Measurements from ENCODE around the gene HS3ST3B1. TPM values are rescaled to one million over a fixed set of nuclear protein-coding genes. Genes with fewer than 3 reads are reported as not detected.

HS3ST3B1 gene
- polyA plus RNA-seq, 1 experiment, result 10.3 TPM

DNA sequence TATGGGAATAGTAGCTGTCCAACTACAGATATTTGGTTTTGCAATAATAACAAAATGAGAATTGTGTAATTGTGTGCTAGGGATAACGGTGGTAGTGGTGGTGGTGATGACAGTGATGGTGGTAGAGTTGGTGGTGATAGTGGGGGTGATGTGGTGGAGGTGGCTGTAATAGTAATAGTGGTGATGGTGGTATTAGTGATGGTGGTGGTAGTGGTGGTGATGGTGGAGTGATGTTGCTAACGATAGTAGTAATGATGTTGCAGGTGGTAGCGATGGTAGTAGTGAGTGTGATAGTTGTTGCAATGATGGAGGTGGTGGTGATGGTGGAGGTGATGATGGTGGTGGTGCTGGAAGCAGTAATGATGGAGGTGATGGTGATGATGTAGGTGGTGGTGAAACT is 94.4 kb downstream of the HS3ST3B1 start:
- CTCF ChIA-PET, result no interaction called here

DNA sequence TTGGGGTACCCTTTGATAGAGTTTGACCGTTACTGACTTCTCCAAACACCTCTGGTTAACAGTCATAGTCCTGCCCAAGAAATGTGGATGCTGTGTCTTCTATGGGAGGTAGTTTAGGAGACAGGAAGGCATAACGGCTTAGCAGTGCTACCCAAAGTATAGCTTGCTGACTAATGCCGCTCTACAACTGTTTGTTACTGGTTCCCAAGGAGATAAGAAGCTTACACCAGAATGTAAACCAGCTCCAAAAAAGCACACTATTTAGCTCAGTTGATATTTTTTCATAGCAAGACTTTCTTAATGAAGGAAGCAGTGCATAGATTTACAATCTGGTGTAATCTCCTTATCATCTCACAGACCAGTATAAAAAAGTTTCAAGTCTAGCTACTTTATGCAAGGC is 95.7 kb downstream of the HS3ST3B1 start:
- no peak for DNase-seq (ENCODE audit: low read depth, low spot score)
- ChIA-PET POLR2A (no interaction called here), CTCF (interaction anchor here (0.9 kb wide), 1 partner anchor 530 kb away, joined by 3 read pairs; no protein-coding TSS in a partner anchor)
- Histone ChIP-seq H3K9me3 (ENCODE audit: control insufficient read depth, insufficient read depth, low read length) (no peaks in the 10 kb centered on the region), H3K27me3 (ENCODE audit: control insufficient read depth, insufficient read depth, low read length) (no peaks in the 10 kb centered on the region), H3K27ac (ENCODE audit: low read depth, low read length) (no peak overlapping the region), H3K4me3 (ENCODE audit: low read depth, low read length) (no peak overlapping the region)
- TF ChIP-seq, protein P1, sequence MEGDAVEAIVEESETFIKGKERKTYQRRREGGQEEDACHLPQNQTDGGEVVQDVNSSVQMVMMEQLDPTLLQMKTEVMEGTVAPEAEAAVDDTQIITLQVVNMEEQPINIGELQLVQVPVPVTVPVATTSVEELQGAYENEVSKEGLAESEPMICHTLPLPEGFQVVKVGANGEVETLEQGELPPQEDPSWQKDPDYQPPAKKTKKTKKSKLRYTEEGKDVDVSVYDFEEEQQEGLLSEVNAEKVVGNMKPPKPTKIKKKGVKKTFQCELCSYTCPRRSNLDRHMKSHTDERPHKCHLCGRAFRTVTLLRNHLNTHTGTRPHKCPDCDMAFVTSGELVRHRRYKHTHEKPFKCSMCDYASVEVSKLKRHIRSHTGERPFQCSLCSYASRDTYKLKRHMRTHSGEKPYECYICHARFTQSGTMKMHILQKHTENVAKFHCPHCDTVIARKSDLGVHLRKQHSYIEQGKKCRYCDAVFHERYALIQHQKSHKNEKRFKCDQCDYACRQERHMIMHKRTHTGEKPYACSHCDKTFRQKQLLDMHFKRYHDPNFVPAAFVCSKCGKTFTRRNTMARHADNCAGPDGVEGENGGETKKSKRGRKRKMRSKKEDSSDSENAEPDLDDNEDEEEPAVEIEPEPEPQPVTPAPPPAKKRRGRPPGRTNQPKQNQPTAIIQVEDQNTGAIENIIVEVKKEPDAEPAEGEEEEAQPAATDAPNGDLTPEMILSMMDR (IDR thresholded peaks at IDR 0.05; ENCODE audit: low read depth, low read length), result no peak

More for the DNA sequence above, 94.4 kb downstream of the HS3ST3B1 start:
- DNase-seq (ENCODE audit: low read depth, low spot score), result no peak
- Histone ChIP-seq H3K4me3 (ENCODE audit: low read depth, low read length) (no peak overlapping the region), H3K9me3 (ENCODE audit: control insufficient read depth, insufficient read depth, low read length) (no peaks in the 10 kb centered on the region), H3K27me3 (ENCODE audit: control insufficient read depth, insufficient read depth, low read length) (no peaks in the 10 kb centered on the region), H3K27ac (ENCODE audit: low read depth, low read length) (no peak overlapping the region)
- POLR2A ChIA-PET, result no interaction called here
- TF ChIP-seq, protein P1 (IDR thresholded peaks at IDR 0.05; ENCODE audit: low read depth, low read length), result no peak

- ChIA-PET CTCF (no interaction called here), POLR2A (no interaction called here)
- DNase-seq (ENCODE audit: low read depth, low spot score), result no peak
- no peak overlapping the region for H3K27ac ChIP-seq (ENCODE audit: low read depth, low read length)
- TF ChIP-seq, protein P1 (IDR thresholded peaks at IDR 0.05; ENCODE audit: low read depth, low read length), result no peak
- H3K9me3 ChIP-seq (ENCODE audit: control insufficient read depth, insufficient read depth, low read length), result no peaks in the 10 kb centered on the region; the same call in 1 of the 2 replicates
- H3K27me3 ChIP-seq (ENCODE audit: control insufficient read depth, insufficient read depth, low read length), result no peaks in the 10 kb centered on the region
- H3K4me3 ChIP-seq (ENCODE audit: low read depth, low read length), result no peak overlapping the region
Observed at GRCh38 chr17:14398766-14399165, 97.9 kb downstream of the HS3ST3B1 start.

Other genes with a start within 250 kb of the HS3ST3B1 start
- 11.1 and 12.9 TPM in 2 replicates for gene COX10, start 231.6 kb upstream of the HS3ST3B1 start, polyA plus RNA-seq (2011; rRNA removed)
- gene CDRT15, start 64.2 kb upstream of the HS3ST3B1 start, polyA plus RNA-seq (2011; rRNA removed), result not detected in 2 replicates

All from AG04450 (cell line).